ENCODE data around the gene TMEM167A. TPM values are rescaled to one million over a fixed set of nuclear protein-coding genes. Genes with fewer than 3 reads are reported as not detected.

TMEM167A gene
- total RNA-seq, 2 donors from 2014 or later = 31.7 to 50.1 TPM

GRCh38 chr5:83025690-83026478 lies 51.3 kb downstream of the TMEM167A start:
- no peaks in the 10 kb centered on the region for H3K9me3 ChIP-seq
- DNase-seq (ENCODE audit: low spot score) = no peak
- H3K27ac ChIP-seq = no peak overlapping the region
- H3K4me1 ChIP-seq = no peaks in the 10 kb centered on the region
- H3K4me3 ChIP-seq = no peak overlapping the region
- no peaks in the 10 kb centered on the region for H3K27me3 ChIP-seq
- H3K36me3 ChIP-seq = no peaks in the 10 kb centered on the region
- no peak for TF ChIP-seq CTCF (IDR thresholded peaks at IDR 0.05)

GRCh38 chr5:83022334-83022733 lies 54.9 kb downstream of the TMEM167A start:
- Histone ChIP-seq H3K27ac (no peak overlapping the region), H3K4me1 (no peaks in the 10 kb centered on the region), H3K36me3 (no peaks in the 10 kb centered on the region), H3K9me3 (no peaks in the 10 kb centered on the region), H3K27me3 (no peaks in the 10 kb centered on the region), H3K4me3 (no peak overlapping the region)
- DNase-seq (ENCODE audit: low spot score) = no peak
- no peak for TF ChIP-seq CTCF (IDR thresholded peaks at IDR 0.05)

GRCh38 chr5:83015676-83016075 lies 61.5 kb downstream of the TMEM167A start:
- no peak for TF ChIP-seq CTCF (IDR thresholded peaks at IDR 0.05)
- DNase-seq (ENCODE audit: low spot score) = no peak

GRCh38 chr5:83011985-83012384 lies 65.2 kb downstream of the TMEM167A start:
- Histone ChIP-seq H3K4me3 (no peak overlapping the region), H3K36me3 (no peaks in the 10 kb centered on the region), H3K4me1 (no peaks in the 10 kb centered on the region), H3K27me3 (no peaks in the 10 kb centered on the region), H3K27ac (no peak overlapping the region), H3K9me3 (no peaks in the 10 kb centered on the region)
- TF ChIP-seq CTCF (IDR thresholded peaks at IDR 0.05) = no peak
- no peak for DNase-seq (ENCODE audit: low spot score)

More at GRCh38 chr5:83015676-83016075, 61.5 kb downstream of the TMEM167A start:
- Histone ChIP-seq H3K36me3 (no peaks in the 10 kb centered on the region), H3K27me3 (no peaks in the 10 kb centered on the region), H3K27ac (no peak overlapping the region), H3K4me1 (no peaks in the 10 kb centered on the region), H3K4me3 (no peak overlapping the region), H3K9me3 (no peaks in the 10 kb centered on the region)

- Histone ChIP-seq H3K4me3 (no peak overlapping the region), H3K9me3 (no peaks in the 10 kb centered on the region), H3K27ac (no peak overlapping the region), H3K27me3 (no peaks in the 10 kb centered on the region), H3K4me1 (no peaks in the 10 kb centered on the region), H3K36me3 (no peaks in the 10 kb centered on the region)
- DNase-seq (ENCODE audit: low spot score) = no peak
- TF ChIP-seq CTCF (IDR thresholded peaks at IDR 0.05) = no peak
Observed at GRCh38 chr5:83009408-83009807, 67.8 kb downstream of the TMEM167A start.

GRCh38 chr5:83007755-83008154 lies 69.4 kb downstream of the TMEM167A start:
- Histone ChIP-seq H3K9me3 (no peaks in the 10 kb centered on the region), H3K4me1 (no peaks in the 10 kb centered on the region), H3K4me3 (no peak overlapping the region), H3K27ac (no peak overlapping the region), H3K36me3 (no peaks in the 10 kb centered on the region), H3K27me3 (no peaks in the 10 kb centered on the region)
- no peak for TF ChIP-seq CTCF (IDR thresholded peaks at IDR 0.05)
- no peak for DNase-seq (ENCODE audit: low spot score)

All from right atrium auricular region (tissue), 2 donors.